HepG2 (cell line): ENCODE data around the gene TMED9. TPM values are rescaled to one million over a fixed set of nuclear protein-coding genes. Genes with fewer than 3 reads are reported as not detected.
A peak's percentile ranks its signal among the peaks of the same experiment; 100 is the strongest.

Source experiments
- ATAC-seq: fragments of 200-7000 bp; cut with Tn5 transposase; 3 replicates; pipeline ENCODE4 v1.9.1; 2020; ENCODE audit warnings: mild to moderate bottlenecking, moderate library complexity
- BruUV-seq: library from RNA; stranded (reverse); fragments of 400-500 nt; replicated peaks from 2 replicates; lab custom pipeline; 2021; lab: Mats Ljungman, UMichigan
- CTCF ChIA-PET: fragments of 300-600 bp; formaldehyde crosslinking; extraction: SDS; loops from one replicate; lab custom pipeline; 2021; ENCODE audit warnings: low total read pairs, inconsistent platforms, low intra/inter-chr PET ratio; lab: Yijun Ruan, JAX
- POLR2A ChIA-PET: fragments of 350-600 bp; sonication (Branson Sonifier 250); formaldehyde crosslinking; loops from one replicate; lab custom pipeline; 2020; ENCODE audit warnings: antibody characterized with exemption, inconsistent platforms; lab: Yijun Ruan, JAX
- DNase-seq: peaks from one replicate; pipeline ENCODE4 v3.0.0-alpha.2; 2015; ENCODE audit warnings: low spot score
- FAIRE-seq: peaks from 3 replicates; lab custom pipeline; 2011; peaks lifted over from hg19 to GRCh38; lab: Jason Lieb, UNC
- H2AFZ ChIP-seq: one replicate; pipeline ENCODE4 v1.6.1; 2011; ENCODE audit warnings: low read length, inconsistent platforms
- H3K27ac ChIP-seq: fragments of 300-600 bp; 3 replicates; pipeline ENCODE4 v1.8.0; 2011; ENCODE audit warnings: mixed run types, mild to moderate bottlenecking, mixed read lengths, low read length, inconsistent platforms; ENCODE audit not compliant: insufficient read depth; ENCODE audit errors: extremely low read length
- H3K27me3 ChIP-seq, 2 experiments: fragments of 200-600 bp in 1 of 2; 2 replicates in 1 of 2; 3 replicates in 1 of 2; pipeline versions ENCODE4 v1.6.0 to v1.8.0; 2011; ENCODE audit warnings: low read length in 2 of 2, mild to moderate bottlenecking in 2 of 2, moderate library complexity in 2 of 2, inconsistent platforms in 1 of 2; ENCODE audit not compliant: insufficient read depth in 2 of 2, control insufficient read depth in 1 of 2
- H3K36me3 ChIP-seq, 2 experiments: fragments of 200-600 bp in 1 of 2; replicated peaks in 1 of 2; 2 replicates in 1 of 2; 3 replicates in 1 of 2; pipeline versions ENCODE4 v1.5.1 to v1.8.0; 2011; ENCODE audit warnings: low read length in 2 of 2, inconsistent platforms in 1 of 2; ENCODE audit not compliant: insufficient read depth in 2 of 2, control insufficient read depth in 1 of 2
- H3K4me1 ChIP-seq: 2 replicates; pipeline ENCODE4 v1.5.1; 2012; ENCODE audit warnings: low read length, inconsistent platforms; ENCODE audit not compliant: insufficient read depth
- H3K4me2 ChIP-seq: 2 replicates; pipeline ENCODE4 v1.6.0; 2011; ENCODE audit warnings: low read depth, low read length, inconsistent platforms
- H3K4me3 ChIP-seq, 3 experiments: fragments of 200-600 bp in 1 of 3; sonication (generic), shearing (Covaris generic) in 1 of 3; replicated peaks in 1 of 3; 2 replicates each; pipeline ENCODE4 v1.5.1; 2011 to 2016; ENCODE audit warnings: low read length in 3 of 3, inconsistent platforms in 2 of 3, low read depth in 2 of 3, mild to moderate bottlenecking in 2 of 3, control low read depth in 1 of 3, mixed read lengths in 1 of 3; ENCODE audit not compliant: insufficient read depth in 1 of 3
- H3K79me2 ChIP-seq: one replicate; pipeline ENCODE4 v1.6.1; 2011; ENCODE audit warnings: low read length, inconsistent platforms; ENCODE audit not compliant: insufficient read depth
- H3K9ac ChIP-seq: 2 replicates; pipeline ENCODE4 v1.6.0; 2011; ENCODE audit warnings: mild to moderate bottlenecking, low read depth, low read length, inconsistent platforms; ENCODE audit not compliant: insufficient read depth
- H3K9me3 ChIP-seq: 2 replicates; pipeline ENCODE4 v1.5.1; 2012; ENCODE audit warnings: mild to moderate bottlenecking, low read length
- H4K20me1 ChIP-seq: 2 replicates; pipeline ENCODE4 v1.6.0; 2011; ENCODE audit warnings: inconsistent platforms, mild to moderate bottlenecking, low read length, moderate library complexity; ENCODE audit not compliant: insufficient read depth
- KAT2B ChIP-seq: fragments of 150-350 bp; IDR thresholded peaks from 2 replicates; pipeline ENCODE4 v1.6.1; 2014; ENCODE audit warnings: low read depth, low read length, borderline replicate concordance
- NONO ChIP-seq, 2 experiments: fragments of 450-650 bp in 1 of 2; sonication (generic) in 1 of 2; formaldehyde crosslinking in 1 of 2; IDR thresholded peaks in 1 of 2; conservative IDR thresholded peaks in 1 of 2; 2 replicates each; pipeline versions ENCODE4 v1.6.1 to v1.8.0; 2017 to 2022; ENCODE audit warnings: mild to moderate bottlenecking in 1 of 2, missing genetic modification reagents in 1 of 2, moderate library complexity in 1 of 2
- SALL1 ChIP-seq: sonication (generic); formaldehyde crosslinking; IDR thresholded peaks from 2 replicates; pipeline ENCODE4 v1.8.0; 2022; ENCODE audit warnings: mild to moderate bottlenecking, missing genetic modification reagents
- ZNF362 ChIP-seq: sonication (generic); formaldehyde crosslinking; IDR thresholded peaks from 2 replicates; pipeline ENCODE4 v1.4.0; 2020; ENCODE audit warnings: missing genetic modification reagents, mild to moderate bottlenecking, borderline replicate concordance
- ZNF572 ChIP-seq: sonication (generic); formaldehyde crosslinking; IDR thresholded peaks from 2 replicates; pipeline ENCODE4 v1.5.1; 2020; ENCODE audit warnings: mild to moderate bottlenecking, missing genetic modification reagents
- WGBS: methylation state at CpG from one replicate; pipeline ENCODE4 v1.1.6; 2017; ENCODE audit warnings: low lambda C conversion rate; 5-methylcytosine and 5-hydroxymethylcytosine counted together
- in situ Hi-C: cut with HindIII; loops from 2 replicates; pipeline ENCODE4 v1.10.0; 2017; ENCODE audit warnings: low pct_unique_long_range_greater_than_20kb; ENCODE audit not compliant: extremely low pct_ligation_motif_present
- intact Hi-C: fragments of 100-400 bp; cut with micrococcal nuclease; formaldehyde crosslinking; loops from one replicate; pipeline ENCODE4 v1.10.0; 2022; ENCODE audit not compliant: unreplicated experiment
- polyA plus RNA-seq, 8 experiments: library from polyadenylated mRNA; depleted of rRNA in 3 of 8; stranded (reverse) in 7 of 8; unstranded in 1 of 8; fragments of >200 nt; fragmentation: Illumina TruSeq in 4 of 8; extraction: Trizol in 4 of 8; gene quantifications; 2 replicates each; pipeline versions ENCODE4 v1.2.1 to v1.2.3, GENCODE V29; 2011 to 2016; ENCODE audit warnings: low read depth in 4 of 8, missing spikeins in 1 of 8, mixed read lengths in 1 of 8; ENCODE audit not compliant: insufficient read depth in 1 of 8
- total RNA-seq, 5 experiments: library from RNA; depleted of rRNA; stranded (reverse); fragments of >200 nt; fragmentation: Illumina TruSeq; extraction: Trizol; gene quantifications; 2 replicates each; pipeline ENCODE4 v1.2.3, GENCODE V29; 2016; ENCODE audit warnings: low read depth in 1 of 5

Gene TMED9
- total and polyA plus RNA-seq, 2 of the 13 experiments (the other 11 are each of a cell fraction or from before 2014, with no cell fraction given) = 161 to 350 TPM

DNA sequence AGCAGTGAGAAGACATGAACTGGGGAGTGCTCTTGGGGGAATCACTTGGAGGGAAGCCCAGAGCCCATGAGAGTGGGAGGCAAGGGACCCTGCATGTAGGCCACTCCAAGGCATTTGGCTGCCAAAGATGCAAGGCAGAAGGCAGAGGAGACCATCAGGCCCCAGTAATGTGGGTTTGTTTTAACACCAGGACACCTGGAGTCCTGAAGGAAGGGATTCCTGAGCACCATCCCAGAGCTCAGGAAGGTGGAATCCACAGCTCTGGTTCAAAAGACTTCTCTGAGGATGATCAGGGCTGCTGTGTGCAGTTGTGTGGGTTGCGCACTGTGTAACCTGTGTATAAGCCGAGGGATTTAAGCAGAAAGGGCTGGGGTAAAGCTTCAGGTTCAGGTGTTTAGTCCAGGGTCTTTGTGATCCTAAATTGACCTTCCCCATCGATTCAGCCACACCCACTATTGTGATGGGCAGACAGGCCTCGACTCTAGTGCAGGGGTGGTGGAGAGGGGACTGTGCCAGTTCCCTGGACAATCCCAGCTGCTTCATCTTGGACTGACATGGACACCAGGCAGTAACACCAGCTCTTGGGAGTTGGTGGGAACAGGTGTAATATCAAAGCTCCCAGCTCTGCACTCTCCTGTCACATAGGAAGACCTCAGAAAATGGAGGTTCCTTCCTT is 18.9 kb downstream of the TMED9 start:
- H3K4me2 ChIP-seq = no peak overlapping the region
- no peaks in the 10 kb centered on the region for H4K20me1 ChIP-seq
- BruUV-seq = TSS peak; percentile 21
- TF ChIP-seq KAT2B (no peak), SALL1 (CRISPR knock-in tag) (no peak), ZNF572 (CRISPR knock-in tag) (no peak), NONO (IDR thresholded peaks at IDR 0.05) (no peak), NONO (CRISPR knock-in tag; conservative IDR thresholded peaks at IDR 0.05) (0 out of 2 replicates have a peak, but pooled peaks have one; percentile 32), ZNF362 (no peak)
- H3K9me3 ChIP-seq = no peaks in the 10 kb centered on the region
- H3K4me3 ChIP-seq = no peak overlapping the region
- H3K36me3 ChIP-seq = no peaks in the 10 kb centered on the region
- H3K27ac ChIP-seq = no peak overlapping the region
- no peak overlapping the region for H2AFZ ChIP-seq
- WGBS = 100% methylated on average over 2 of the region's 4 CpGs
- ChIA-PET POLR2A (no interaction called here), CTCF (no interaction called here)
- DNase-seq = no peak
- H3K4me1 ChIP-seq = peaks cover 9% of the 10 kb centered on the region
- no peaks in the 10 kb centered on the region for H3K79me2 ChIP-seq
- H3K9ac ChIP-seq = no peak overlapping the region
- no peaks in the 10 kb centered on the region; a peak in 1 of 5 replicates for H3K27me3 ChIP-seq
- no peak for ATAC-seq
- in situ Hi-C loops (loop anchor here (25.0 kb wide), 1 partner anchor 451 kb away; no protein-coding TSS in a partner anchor), intact Hi-C loops (no loop called here)
- no peak for FAIRE-seq
